H9 (cell line): ENCODE data around the gene THAP11. TPM values are rescaled to one million over a fixed set of nuclear protein-coding genes. Genes with fewer than 3 reads are reported as not detected.
A peak's percentile ranks its signal among the peaks of the same experiment; 100 is the strongest.

Experiments used
- DNase-seq: peaks from one replicate; pipeline ENCODE4 v3.0.0-alpha.2; 2017
- H2AFZ ChIP-seq: one replicate; pipeline ENCODE4 v1.6.1; 2013; ENCODE audit warnings: mild to moderate bottlenecking, low read length, control low read depth, moderate library complexity
- H2AK5ac ChIP-seq: 2 replicates; pipeline ENCODE4 v1.6.1; 2013; ENCODE audit warnings: low read length, control low read depth, mixed read lengths; ENCODE audit not compliant: insufficient read length
- H2BK120ac ChIP-seq: one replicate; pipeline ENCODE4 v1.6.1; 2013; ENCODE audit warnings: low read depth, mild to moderate bottlenecking, low read length, control low read depth, inconsistent platforms; ENCODE audit not compliant: poor library complexity, severe bottlenecking
- H2BK12ac ChIP-seq: 2 replicates; pipeline ENCODE4 v1.6.1; 2013; ENCODE audit warnings: low read length, control low read depth, mixed read lengths, low read depth; ENCODE audit not compliant: insufficient read length
- H2BK15ac ChIP-seq: 2 replicates; pipeline ENCODE4 v1.6.1; 2013; ENCODE audit warnings: low read depth, low read length, control low read depth
- H2BK20ac ChIP-seq: one replicate; pipeline ENCODE4 v1.6.1; 2013; ENCODE audit warnings: low read depth, mild to moderate bottlenecking, low read length, control low read depth, inconsistent platforms; ENCODE audit not compliant: poor library complexity, severe bottlenecking
- H2BK5ac ChIP-seq: 2 replicates; pipeline ENCODE4 v1.6.1; 2013; ENCODE audit warnings: low read length, control low read depth, mixed read lengths; ENCODE audit not compliant: insufficient read length
- H3K14ac ChIP-seq: 2 replicates; pipeline ENCODE4 v1.6.1; 2013; ENCODE audit warnings: low read length, control low read depth; ENCODE audit not compliant: insufficient read depth
- H3K18ac ChIP-seq: 2 replicates; pipeline ENCODE4 v1.6.1; 2013; ENCODE audit warnings: low read depth, mild to moderate bottlenecking, mixed read lengths, low read length, control low read depth; ENCODE audit not compliant: insufficient read length
- H3K23ac ChIP-seq: 2 replicates; pipeline ENCODE4 v1.6.1; 2013; ENCODE audit warnings: low read length, control low read depth, mixed read lengths, low read depth; ENCODE audit not compliant: insufficient read length
- H3K23me2 ChIP-seq: 2 replicates; pipeline ENCODE4 v1.6.1; 2013; ENCODE audit warnings: low read depth, mild to moderate bottlenecking, mixed read lengths, low read length, control low read depth; ENCODE audit not compliant: insufficient read length, poor library complexity, severe bottlenecking
- H3K27ac ChIP-seq: 2 replicates; pipeline ENCODE4 v1.5.1; 2013; ENCODE audit warnings: low read length, control low read depth, mixed read lengths, low read depth; ENCODE audit not compliant: insufficient read length
- H3K27me3 ChIP-seq: 2 replicates; pipeline ENCODE4 v1.6.1; 2013; ENCODE audit warnings: low read length, control low read depth, inconsistent platforms; ENCODE audit not compliant: insufficient read depth
- H3K4ac ChIP-seq: 2 replicates; pipeline ENCODE4 v1.6.1; 2013; ENCODE audit warnings: low read depth, mild to moderate bottlenecking, control low read depth, inconsistent platforms, low read length, moderate library complexity
- H3K4me1 ChIP-seq: 2 replicates; pipeline ENCODE4 v1.6.1; 2013; ENCODE audit warnings: low read length, control low read depth, inconsistent platforms; ENCODE audit not compliant: insufficient read depth
- H3K4me2 ChIP-seq: 2 replicates; pipeline ENCODE4 v1.6.1; 2013; ENCODE audit warnings: low read length, control low read depth, mixed read lengths; ENCODE audit not compliant: insufficient read length, insufficient read depth
- H3K56ac ChIP-seq: 2 replicates; pipeline ENCODE4 v1.6.1; 2013; ENCODE audit warnings: low read depth, mild to moderate bottlenecking, mixed read lengths, low read length, control low read depth; ENCODE audit not compliant: insufficient read length
- H3K79me1 ChIP-seq: 2 replicates; pipeline ENCODE4 v1.6.1; 2013; ENCODE audit warnings: low read depth, mild to moderate bottlenecking, moderate library complexity, low read length, control low read depth, inconsistent platforms; ENCODE audit not compliant: insufficient read depth, poor library complexity, severe bottlenecking
- H3K79me2 ChIP-seq: 2 replicates; pipeline ENCODE4 v1.6.1; 2013; ENCODE audit warnings: low read length, control low read depth, inconsistent platforms; ENCODE audit not compliant: insufficient read depth
- H3K9ac ChIP-seq: 2 replicates; pipeline ENCODE4 v1.6.1; 2013; ENCODE audit warnings: low read length, control low read depth, mixed read lengths; ENCODE audit not compliant: insufficient read length; ENCODE audit errors: extremely low read depth
- H3K9me3 ChIP-seq: one replicate; pipeline ENCODE4 v1.6.1; 2013; ENCODE audit warnings: low read depth, low read length, inconsistent platforms; ENCODE audit not compliant: control insufficient read depth
- H3T11ph ChIP-seq: one replicate; pipeline ENCODE4 v1.6.1; 2013; ENCODE audit warnings: mild to moderate bottlenecking, low read length, control low read depth, inconsistent platforms
- H4K20me1 ChIP-seq: one replicate; pipeline ENCODE4 v1.6.1; 2013; ENCODE audit not compliant: control insufficient read depth, insufficient read length, insufficient read depth
- H4K5ac ChIP-seq: 2 replicates; pipeline ENCODE4 v1.6.1; 2013; ENCODE audit warnings: low read depth, mild to moderate bottlenecking, mixed read lengths, low read length, control low read depth; ENCODE audit not compliant: insufficient read length
- H4K8ac ChIP-seq: replicated peaks from 2 replicates; pipeline ENCODE4 v1.6.1; 2013; ENCODE audit warnings: low read length, control low read depth, mixed read lengths, low read depth; ENCODE audit not compliant: insufficient read length
- H4K91ac ChIP-seq: 2 replicates; pipeline ENCODE4 v1.6.1; 2013; ENCODE audit warnings: low read depth, mild to moderate bottlenecking, moderate library complexity, mixed read lengths, low read length, control low read depth; ENCODE audit not compliant: insufficient read length
- H3K27ac Mint-ChIP-seq, 3 experiments: 2 replicates in 2 of 3; 3 replicates in 1 of 3; pipeline ENCODE4 v1.8.0; 2020 to 2021; ENCODE audit warnings: mixed read lengths in 3 of 3, mild to moderate bottlenecking in 1 of 3, moderate library complexity in 1 of 3
- H3K27me3 Mint-ChIP-seq: 2 replicates; pipeline ENCODE4 v1.8.0; 2021; ENCODE audit warnings: low read depth, mild to moderate bottlenecking, moderate library complexity, mixed read lengths
- H3K36me3 Mint-ChIP-seq, 3 experiments: 2 replicates in 2 of 3; 3 replicates in 1 of 3; pipeline ENCODE4 v1.8.0; 2020 to 2021; ENCODE audit warnings: low read depth in 3 of 3, mixed read lengths in 3 of 3; ENCODE audit not compliant: insufficient read depth in 1 of 3
- H3K4me1 Mint-ChIP-seq, 2 experiments: 2 replicates each; pipeline ENCODE4 v1.8.0; 2020; ENCODE audit warnings: mixed read lengths in 2 of 2
- H3K4me3 Mint-ChIP-seq, 2 experiments: 2 replicates in 1 of 2; 3 replicates in 1 of 2; pipeline ENCODE4 v1.8.0; 2020 to 2021; ENCODE audit warnings: mild to moderate bottlenecking in 2 of 2, mixed read lengths in 2 of 2, moderate library complexity in 1 of 2
- H3K9me3 Mint-ChIP-seq, 2 experiments: 2 replicates in 1 of 2; 3 replicates in 1 of 2; pipeline ENCODE4 v1.8.0; 2020; ENCODE audit warnings: mild to moderate bottlenecking in 2 of 2, mixed read lengths in 2 of 2, moderate library complexity in 1 of 2
- WGBS: extraction: QIAGEN DNeasy Blood & Tissue Kit; methylation state at CpG from one replicate; pipeline ENCODE4 v1.1.7; 2013; ENCODE audit warnings: missing lambda C conversion rate, low lambda C conversion rate, mixed read lengths; ENCODE audit not compliant: insufficient read length; ENCODE audit errors: extremely low coverage; 5-methylcytosine and 5-hydroxymethylcytosine counted together
- total RNA-seq: library from RNA; stranded (reverse); gene quantifications from 2 replicates; pipeline ENCODE4 v1.2.1, GENCODE V29; 2021
- TF ChIP-seq, protein P1 (sequence below): fragments of 200-600 bp; sonication (generic); conservative IDR thresholded peaks from 3 replicates; pipeline ENCODE4 v1.8.0; 2021; ENCODE audit warnings: antibody characterized with exemption, mild to moderate bottlenecking

THAP11 gene
- total RNA-seq, 1 experiment from 2014 or later = 48.9 TPM

DNA sequence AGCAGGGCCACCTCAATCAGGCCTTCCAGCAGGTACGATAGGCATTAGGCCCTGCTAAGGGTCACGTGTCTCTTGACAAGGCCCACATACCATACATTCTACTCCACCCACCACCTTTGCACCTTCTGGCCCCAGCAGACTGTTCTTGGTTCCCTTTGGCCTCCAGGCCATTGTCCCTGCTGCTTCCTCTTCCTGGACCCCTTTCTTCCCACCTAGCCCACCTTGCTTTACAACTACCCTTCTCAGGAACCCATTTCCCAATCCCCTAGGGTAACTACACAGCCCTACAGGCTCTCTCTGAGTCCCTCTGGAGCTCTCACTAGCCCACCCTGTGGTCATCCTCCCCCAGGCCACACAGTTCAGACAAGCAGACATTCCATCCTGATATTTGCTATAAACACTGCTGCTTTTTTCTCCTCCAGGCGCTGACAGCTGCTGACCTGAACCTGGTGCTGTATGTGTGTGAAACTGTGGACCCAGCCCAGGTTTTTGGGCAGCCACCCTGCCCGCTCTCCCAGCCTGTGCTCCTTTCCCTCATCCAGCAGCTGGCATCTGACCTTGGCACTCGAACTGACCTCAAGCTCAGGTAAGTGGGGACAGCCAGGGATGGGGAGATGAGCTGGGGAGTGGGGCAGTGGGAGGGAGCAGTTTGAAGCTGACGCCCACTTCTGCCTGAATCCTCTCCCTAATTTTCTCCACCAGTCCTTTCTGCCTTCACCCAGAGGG is 41.2 kb downstream of the THAP11 start:
- H3K79me1 ChIP-seq = no peaks in the 10 kb centered on the region

More for the DNA sequence above, 41.2 kb downstream of the THAP11 start:
- H3K4me1 Mint-ChIP-seq = peaks cover 13 to 28% of the 10 kb centered on the region in 2 experiments
- Histone ChIP-seq H2BK20ac (no peak overlapping the region), H2BK120ac (no peak overlapping the region), H4K5ac (no peak overlapping the region), H3K9me3 (no peaks in the 10 kb centered on the region), H3K23me2 (no peaks in the 10 kb centered on the region), H3T11ph (no peak overlapping the region), H3K27ac (no peak overlapping the region), H3K4ac (no peak overlapping the region), H3K23ac (no peak overlapping the region), H2AFZ (no peak overlapping the region), H4K20me1 (no peaks in the 10 kb centered on the region), H4K8ac (no peak overlapping the region), H3K79me2 (no peaks in the 10 kb centered on the region), H3K56ac (no peak overlapping the region), H4K91ac (no peak overlapping the region), H3K4me1 (no peaks in the 10 kb centered on the region), H2BK12ac (no peak overlapping the region), H3K27me3 (no peaks in the 10 kb centered on the region), H2BK5ac (no peak overlapping the region), H3K14ac (no peak overlapping the region; the same call in 1 of the 2 replicates), H2BK15ac (no peak overlapping the region), H3K4me2 (no peak overlapping the region), H2AK5ac (no peak overlapping the region), H3K18ac (no peak overlapping the region), H3K9ac (no peak overlapping the region)
- H3K9me3 Mint-ChIP-seq = no peaks in the 10 kb centered on the region
- no peaks in the 10 kb centered on the region; the same call in none of the 2 replicates for H3K27me3 Mint-ChIP-seq
- TF ChIP-seq, protein P1, sequence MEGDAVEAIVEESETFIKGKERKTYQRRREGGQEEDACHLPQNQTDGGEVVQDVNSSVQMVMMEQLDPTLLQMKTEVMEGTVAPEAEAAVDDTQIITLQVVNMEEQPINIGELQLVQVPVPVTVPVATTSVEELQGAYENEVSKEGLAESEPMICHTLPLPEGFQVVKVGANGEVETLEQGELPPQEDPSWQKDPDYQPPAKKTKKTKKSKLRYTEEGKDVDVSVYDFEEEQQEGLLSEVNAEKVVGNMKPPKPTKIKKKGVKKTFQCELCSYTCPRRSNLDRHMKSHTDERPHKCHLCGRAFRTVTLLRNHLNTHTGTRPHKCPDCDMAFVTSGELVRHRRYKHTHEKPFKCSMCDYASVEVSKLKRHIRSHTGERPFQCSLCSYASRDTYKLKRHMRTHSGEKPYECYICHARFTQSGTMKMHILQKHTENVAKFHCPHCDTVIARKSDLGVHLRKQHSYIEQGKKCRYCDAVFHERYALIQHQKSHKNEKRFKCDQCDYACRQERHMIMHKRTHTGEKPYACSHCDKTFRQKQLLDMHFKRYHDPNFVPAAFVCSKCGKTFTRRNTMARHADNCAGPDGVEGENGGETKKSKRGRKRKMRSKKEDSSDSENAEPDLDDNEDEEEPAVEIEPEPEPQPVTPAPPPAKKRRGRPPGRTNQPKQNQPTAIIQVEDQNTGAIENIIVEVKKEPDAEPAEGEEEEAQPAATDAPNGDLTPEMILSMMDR = no peak
- no peak for DNase-seq
- whole genome bisulfite sequencing = no CpG with 5 or more reads among the region's 6 CpGs
- peaks cover 25 to 55% (median 55%) of the 10 kb centered on the region in 3 experiments for H3K36me3 Mint-ChIP-seq
- H3K27ac Mint-ChIP-seq = peak overlapping the region; percentile 29 to 75 (median 68); a peak in 3 of 7 replicates
- peak overlapping the region in 1 of 2 experiments; percentile 38; a peak in 1 of 5 replicates for H3K4me3 Mint-ChIP-seq
